Gastroesophageal sphincter (tissue), 4 donors: Measurements from ENCODE around the gene FPR1. TPM values are rescaled to one million over a fixed set of nuclear protein-coding genes. Genes with fewer than 3 reads are reported as not detected.

Source experiments
- ATAC-seq: fragments of 150-250 bp; one replicate; pipeline ENCODE4 v1.9.1; 2016; ENCODE audit warnings: mild to moderate bottlenecking, moderate library complexity
- H3K27ac ChIP-seq, 4 donors: fragments of 200-600 bp; sonication (generic) in 3 of 4; 1 replicate in 3 of 4; 2 replicates in 1 of 4; pipeline ENCODE4 v1.5.1; 2016 to 2019
- H3K27me3 ChIP-seq: fragments of 200-600 bp; sonication (generic); one replicate; pipeline ENCODE4 v1.5.1; 2019
- H3K36me3 ChIP-seq, 2 donors: fragments of 200-600 bp; sonication (generic); one replicate each; pipeline ENCODE4 v1.5.1; 2019; ENCODE audit warnings: control low read depth in 1 of 2
- H3K4me1 ChIP-seq, 3 donors: fragments of 200-600 bp; sonication (generic); 1 replicate in 2 of 3; 2 replicates in 1 of 3; pipeline ENCODE4 v1.5.1; 2016 to 2019; ENCODE audit warnings: control low read depth in 2 of 3
- H3K4me3 ChIP-seq, 2 donors: fragments of 200-600 bp; sonication (generic); one replicate each; pipeline ENCODE4 v1.5.1; 2019; ENCODE audit warnings: mild to moderate bottlenecking in 1 of 2, moderate library complexity in 1 of 2
- H3K9me3 ChIP-seq, 3 donors: fragments of 200-600 bp; sonication (generic); one replicate each; pipeline ENCODE4 v1.5.1; 2017 to 2019; ENCODE audit warnings: control low read depth in 2 of 3
- EP300 ChIP-seq: sonication (generic); formaldehyde crosslinking; IDR thresholded peaks from one replicate; pipeline ENCODE4 v1.6.1; 2017; ENCODE audit warnings: antibody characterized with exemption, mild to moderate bottlenecking
- POLR2A ChIP-seq, 2 donors: fragments of 450-650 bp; IDR thresholded peaks; one replicate each; pipeline ENCODE4 v1.6.1; 2017; ENCODE audit warnings: antibody characterized with exemption in 2 of 2, mild to moderate bottlenecking in 2 of 2, moderate library complexity in 1 of 2
- POLR2AphosphoS5 ChIP-seq: sonication (generic); formaldehyde crosslinking; IDR thresholded peaks from one replicate; pipeline ENCODE4 v1.6.1; 2017; ENCODE audit warnings: antibody characterized with exemption
- WGBS, 2 donors: methylation state at CpG; one replicate each; pipeline ENCODE4 v1.1.5; 2018; ENCODE audit warnings: low coverage in 1 of 2; 5-methylcytosine and 5-hydroxymethylcytosine counted together
- total RNA-seq, 4 donors: library from RNA; depleted of rRNA; stranded (reverse); fragments of >200 nt; gene quantifications; one replicate each; pipeline ENCODE4 v1.1.0, GENCODE V29; 2016
- TF ChIP-seq, protein P1 (sequence below), 4 experiments: fragments of 200-600 bp in 2 of 4; fragments of 450-650 bp in 2 of 4; sonication (generic) in 1 of 4; IDR thresholded peaks; one replicate each; pipeline ENCODE4 v1.5.1; 2017 to 2019; ENCODE audit warnings: antibody characterized with exemption in 4 of 4, mild to moderate bottlenecking in 2 of 4, moderate library complexity in 2 of 4

The FPR1 gene
- total RNA-seq, 4 donors from 2014 or later, result 0.93 to 19.8 (median 9.2) TPM

GRCh38 chr19:51721905-51722304 lies 29.8 kb downstream of the FPR1 start:
- Histone ChIP-seq H3K27ac (no peak overlapping the region), H3K27me3 (peaks cover 97% of the 10 kb centered on the region), H3K9me3 (no peaks in the 10 kb centered on the region), H3K4me1 (peaks cover 0 to 19% (median 0%) of the 10 kb centered on the region in 3 donors), H3K4me3 (no peak overlapping the region), H3K36me3 (no peaks in the 10 kb centered on the region)
- no peak for ATAC-seq
- TF ChIP-seq POLR2A (IDR thresholded peaks at IDR 0.05) (no peak), EP300 (no peak), POLR2AphosphoS5 (no peak)
- TF ChIP-seq, protein P1, sequence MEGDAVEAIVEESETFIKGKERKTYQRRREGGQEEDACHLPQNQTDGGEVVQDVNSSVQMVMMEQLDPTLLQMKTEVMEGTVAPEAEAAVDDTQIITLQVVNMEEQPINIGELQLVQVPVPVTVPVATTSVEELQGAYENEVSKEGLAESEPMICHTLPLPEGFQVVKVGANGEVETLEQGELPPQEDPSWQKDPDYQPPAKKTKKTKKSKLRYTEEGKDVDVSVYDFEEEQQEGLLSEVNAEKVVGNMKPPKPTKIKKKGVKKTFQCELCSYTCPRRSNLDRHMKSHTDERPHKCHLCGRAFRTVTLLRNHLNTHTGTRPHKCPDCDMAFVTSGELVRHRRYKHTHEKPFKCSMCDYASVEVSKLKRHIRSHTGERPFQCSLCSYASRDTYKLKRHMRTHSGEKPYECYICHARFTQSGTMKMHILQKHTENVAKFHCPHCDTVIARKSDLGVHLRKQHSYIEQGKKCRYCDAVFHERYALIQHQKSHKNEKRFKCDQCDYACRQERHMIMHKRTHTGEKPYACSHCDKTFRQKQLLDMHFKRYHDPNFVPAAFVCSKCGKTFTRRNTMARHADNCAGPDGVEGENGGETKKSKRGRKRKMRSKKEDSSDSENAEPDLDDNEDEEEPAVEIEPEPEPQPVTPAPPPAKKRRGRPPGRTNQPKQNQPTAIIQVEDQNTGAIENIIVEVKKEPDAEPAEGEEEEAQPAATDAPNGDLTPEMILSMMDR (IDR thresholded peaks at IDR 0.05), result no peak
- 66 to 72% methylated on average over 5 to 7 of the region's 7 CpGs for WGBS, 2 donors

DNA sequence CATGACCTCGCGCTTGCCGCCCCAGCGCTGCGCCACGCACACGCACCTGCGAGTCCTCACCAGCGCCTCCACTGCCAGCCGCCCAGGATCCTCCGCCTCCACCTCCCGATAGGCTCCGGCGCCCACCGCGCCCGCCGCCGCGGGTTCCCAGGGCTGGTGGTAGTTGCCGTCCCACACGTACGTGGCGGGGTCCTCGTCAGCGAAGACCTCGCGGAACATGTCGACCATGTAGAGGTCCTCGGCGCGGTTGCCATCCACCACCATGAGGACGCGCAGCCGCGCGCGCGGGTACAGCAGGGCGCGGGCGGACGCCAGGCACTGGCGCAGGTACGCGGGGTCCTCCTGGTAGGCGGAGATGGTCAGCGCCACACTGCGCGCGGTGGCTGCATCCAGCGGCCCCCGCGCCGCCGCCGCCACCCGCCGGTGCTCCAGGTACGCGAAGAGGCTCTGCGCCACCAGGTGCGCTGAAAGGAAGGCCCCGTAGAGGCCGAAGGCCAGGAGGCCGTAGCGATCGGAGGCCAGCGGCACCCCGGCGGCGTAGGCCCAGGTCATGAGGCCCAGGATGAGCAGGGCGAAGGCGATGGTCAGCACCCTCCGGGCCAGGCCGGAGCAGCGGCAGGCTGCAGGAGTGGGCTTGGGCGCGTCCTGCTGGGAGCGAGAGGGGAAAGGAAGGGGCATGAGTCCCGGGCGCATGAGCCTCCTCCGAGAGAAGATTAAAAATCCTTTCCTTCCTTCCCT lies 32.3 kb downstream of the FPR1 start:
- ATAC-seq, result no peak
- H3K36me3 ChIP-seq, result no peaks in the 10 kb centered on the region
- H3K27ac ChIP-seq, result no peak overlapping the region
- no peaks in the 10 kb centered on the region for H3K9me3 ChIP-seq
- peak overlapping the region; percentile 5 to 40 for H3K4me3 ChIP-seq
- H3K27me3 ChIP-seq, result peaks cover 85% of the 10 kb centered on the region
- H3K4me1 ChIP-seq, result peaks cover 0 to 11% (median 0%) of the 10 kb centered on the region in 3 donors
- WGBS, 2 donors, result 1 to 3% methylated on average over 12 to 17 of the region's 83 CpGs
- TF ChIP-seq POLR2A (IDR thresholded peaks at IDR 0.05), result no peak
- no peak for TF ChIP-seq EP300
- no peak for TF ChIP-seq POLR2AphosphoS5
- TF ChIP-seq, protein P1 (IDR thresholded peaks at IDR 0.05), result no peak

- H3K27ac ChIP-seq, result no peak overlapping the region
Observed at GRCh38 chr19:51716925-51717324, 34.8 kb downstream of the FPR1 start.

DNA sequence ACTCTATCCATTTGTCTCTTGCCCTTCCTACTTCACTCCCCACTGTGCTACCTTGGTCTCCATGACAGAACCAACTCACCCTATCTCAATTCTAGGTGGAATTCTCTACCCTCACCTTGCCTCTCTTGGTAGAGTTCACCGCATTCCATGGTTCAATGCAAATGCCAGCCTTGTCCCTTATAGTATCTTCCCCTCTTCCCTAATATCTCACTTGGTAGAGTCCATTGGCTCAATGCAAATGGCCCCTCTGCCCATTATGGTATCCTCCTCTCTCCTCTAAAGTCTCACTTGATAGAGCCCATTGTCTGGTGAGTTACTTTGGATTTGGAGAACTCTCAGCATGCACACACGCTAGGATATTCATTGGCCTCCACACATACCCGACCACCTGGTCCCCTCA lies 35.8 kb downstream of the FPR1 start:
- TF ChIP-seq, protein P1 (IDR thresholded peaks at IDR 0.05), result no peak
- TF ChIP-seq POLR2A (IDR thresholded peaks at IDR 0.05) (no peak), EP300 (no peak), POLR2AphosphoS5 (no peak)
- Histone ChIP-seq H3K9me3 (no peaks in the 10 kb centered on the region), H3K27me3 (peaks cover 50% of the 10 kb centered on the region), H3K27ac (no peak overlapping the region), H3K4me1 (peaks cover 0 to 11% (median 0%) of the 10 kb centered on the region in 3 donors), H3K36me3 (no peaks in the 10 kb centered on the region), H3K4me3 (no peak overlapping the region)
- no peak for ATAC-seq
- 100% methylated on average over 1 to 2 of the region's 3 CpGs for WGBS, 2 donors

More at GRCh38 chr19:51716925-51717324, 34.8 kb downstream of the FPR1 start:
- peaks cover 60% of the 10 kb centered on the region for H3K27me3 ChIP-seq
- H3K9me3 ChIP-seq, result no peaks in the 10 kb centered on the region
- TF ChIP-seq POLR2AphosphoS5, result no peak
- TF ChIP-seq EP300, result no peak
- TF ChIP-seq POLR2A (IDR thresholded peaks at IDR 0.05), result no peak
- TF ChIP-seq, protein P1 (IDR thresholded peaks at IDR 0.05), result no peak
- 79% methylated on average over 5 of the region's 11 CpGs; no CpG with 5 or more reads in 1 of the 2 donors for whole genome bisulfite sequencing, 2 donors
- no peak for ATAC-seq
- H3K36me3 ChIP-seq, result no peaks in the 10 kb centered on the region
- H3K4me3 ChIP-seq, result no peak overlapping the region
- H3K4me1 ChIP-seq, result peaks cover 0 to 11% (median 0%) of the 10 kb centered on the region in 3 donors

DNA sequence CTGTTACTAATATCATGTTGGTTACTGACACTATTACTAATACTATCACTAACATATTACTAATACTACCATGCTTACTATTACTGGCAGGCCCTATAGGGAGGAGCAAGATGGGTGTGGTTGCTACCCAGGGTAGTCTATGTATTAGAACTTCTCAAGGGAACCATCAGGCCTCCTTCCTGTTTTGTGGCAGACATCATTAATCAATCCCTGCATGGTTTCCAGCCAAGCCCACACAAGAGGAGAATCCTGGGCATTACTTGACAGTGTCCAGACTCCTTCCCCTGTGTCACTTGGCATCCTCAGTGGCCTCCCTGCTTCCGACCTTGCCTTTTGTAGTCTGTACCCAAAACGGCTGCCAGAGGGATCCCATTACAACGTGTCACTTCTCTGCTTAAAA lies 36.8 kb downstream of the FPR1 start:
- 35 to 42% methylated on average over 3 of the region's 3 CpGs for WGBS, 2 donors
- peaks cover 0 to 9% (median 0%) of the 10 kb centered on the region in 3 donors for H3K4me1 ChIP-seq
- peaks cover 40% of the 10 kb centered on the region for H3K27me3 ChIP-seq
- ATAC-seq, result no peak
- no peak overlapping the region for H3K27ac ChIP-seq
- H3K36me3 ChIP-seq, result no peaks in the 10 kb centered on the region
- TF ChIP-seq POLR2AphosphoS5, result no peak
- no peak for TF ChIP-seq EP300
- TF ChIP-seq POLR2A (IDR thresholded peaks at IDR 0.05), result no peak
- TF ChIP-seq, protein P1 (IDR thresholded peaks at IDR 0.05), result no peak
- no peak overlapping the region for H3K4me3 ChIP-seq
- H3K9me3 ChIP-seq, result no peaks in the 10 kb centered on the region
